GM18505 (cell line): ENCODE data around the gene CACNB4.
"Not testable (repeated sequence)": the region's sequence is repeated elsewhere in the genome, so short reads cannot be mapped to it uniquely, and the experiment has no call there.

Experiments used
- ATAC-seq: cut with Tn5 transposase; IDR thresholded peaks from one replicate; pipeline ENCODE4 v1.9.1; 2021; ENCODE audit not compliant: unreplicated experiment
- POLR2A ChIP-seq: IDR thresholded peaks from 4 replicates; pipeline ENCODE4 v1.6.1; 2011; ENCODE audit warnings: borderline replicate concordance; ENCODE audit not compliant: insufficient read depth, insufficient read length; ENCODE audit errors: extremely low read depth

The CACNB4 gene

DNA sequence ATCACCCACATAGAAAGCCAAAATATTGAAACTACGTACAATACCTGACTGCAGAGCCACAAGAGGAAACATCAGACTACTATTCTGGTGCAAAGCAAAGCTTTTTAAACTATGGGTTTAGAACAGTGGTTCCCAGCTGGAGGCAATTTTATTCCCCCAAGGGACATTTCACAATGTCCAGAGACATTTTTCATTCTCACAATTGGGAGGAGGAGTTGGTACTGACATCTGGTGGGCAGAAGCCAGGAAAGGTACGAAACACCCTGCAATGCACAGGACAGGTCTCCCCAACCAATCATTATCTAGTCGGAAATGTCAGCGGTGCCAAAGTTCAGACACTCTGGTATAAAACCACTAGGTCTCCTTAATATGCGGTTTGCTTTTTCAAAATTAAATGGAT is 182.2 kb downstream of the CACNB4 start:
- no peak for TF ChIP-seq POLR2A
- no peak for ATAC-seq

DNA sequence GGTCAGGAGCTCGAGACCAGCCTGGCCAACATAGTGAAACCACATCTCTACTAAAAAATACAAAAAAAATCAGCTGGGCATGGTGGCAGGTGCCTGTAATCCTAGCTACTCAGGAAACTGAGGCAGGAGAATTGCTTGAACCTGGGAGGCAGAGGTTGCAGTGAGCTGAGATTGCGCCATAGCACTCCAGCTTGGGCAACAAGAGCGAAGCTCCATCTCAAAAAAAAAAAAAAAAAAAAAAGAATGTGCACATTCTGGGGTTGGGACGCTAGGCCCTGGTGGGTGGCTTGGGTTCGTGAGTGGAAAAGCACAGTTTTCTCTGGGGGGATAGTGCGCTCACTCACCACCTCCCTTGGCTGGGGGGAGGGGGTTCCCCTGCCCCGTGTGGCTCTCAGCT is 183.2 kb downstream of the CACNB4 start:
- ATAC-seq: not testable (repeated sequence)

DNA sequence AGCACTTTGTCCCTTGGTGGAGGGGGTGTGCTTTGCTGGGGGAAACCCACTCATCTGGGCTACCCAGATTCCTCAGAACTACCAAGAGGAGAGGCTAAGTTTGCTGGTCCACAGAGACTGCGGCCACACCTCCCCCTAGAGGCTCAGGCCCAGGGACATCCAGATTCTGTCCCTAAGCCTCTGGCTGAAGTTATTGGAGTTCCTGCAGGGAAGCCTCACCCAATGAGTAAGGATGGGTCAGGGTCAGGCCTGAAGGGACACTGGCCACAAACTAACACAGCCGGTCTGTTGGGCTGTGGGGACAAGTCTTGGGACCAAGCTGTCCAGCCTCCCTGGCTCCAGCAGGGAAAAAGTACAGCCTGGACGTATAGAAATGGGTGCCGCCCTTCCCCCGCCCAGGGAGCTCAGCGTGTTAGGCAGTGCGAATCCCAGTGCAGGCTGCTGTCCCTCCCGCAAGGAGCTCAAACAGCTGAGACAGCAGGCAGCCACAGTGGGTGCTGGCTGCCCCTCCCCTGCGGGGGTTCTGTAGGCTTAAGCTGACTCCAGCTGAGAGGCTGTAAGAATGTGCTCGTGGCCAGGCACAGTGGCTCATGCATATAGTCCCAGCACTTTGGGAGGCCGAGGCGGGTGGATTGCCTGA is 183.7 kb downstream of the CACNB4 start:
- ATAC-seq: no peak
- TF ChIP-seq POLR2A: no peak

DNA sequence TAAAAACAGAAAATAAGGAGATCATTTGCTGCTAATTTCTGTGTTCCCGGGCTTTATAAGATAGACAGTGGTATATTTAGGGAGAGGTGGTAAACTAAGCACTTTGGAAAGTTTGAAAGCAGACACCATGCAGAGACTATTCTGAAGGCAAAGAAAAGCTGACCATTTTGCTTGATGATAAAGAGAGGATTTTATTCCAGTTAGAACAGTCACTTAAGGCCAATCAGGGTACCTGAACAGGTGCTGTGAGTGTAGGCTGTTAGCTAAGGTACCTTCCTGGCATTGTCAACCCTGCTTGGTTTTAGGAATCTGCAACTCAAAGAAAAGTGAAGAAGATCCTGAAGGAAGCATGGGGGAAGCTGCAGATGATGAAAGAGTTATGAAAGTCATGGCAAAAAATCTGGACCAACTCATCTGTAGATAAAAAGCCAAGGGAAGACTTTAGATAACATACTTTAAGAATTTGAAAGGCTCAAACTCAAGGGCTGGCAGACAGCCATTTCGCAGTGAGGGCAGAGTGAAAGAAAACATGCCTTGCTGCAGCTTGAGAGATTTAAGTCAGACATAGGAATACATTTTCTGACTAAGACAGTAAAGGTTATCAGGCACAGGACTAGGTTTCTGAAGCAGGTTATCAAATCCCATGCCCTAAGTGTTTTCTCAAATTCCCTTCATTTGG is 190.5 kb downstream of the CACNB4 start:
- no peak for ATAC-seq
- no peak for TF ChIP-seq POLR2A

DNA sequence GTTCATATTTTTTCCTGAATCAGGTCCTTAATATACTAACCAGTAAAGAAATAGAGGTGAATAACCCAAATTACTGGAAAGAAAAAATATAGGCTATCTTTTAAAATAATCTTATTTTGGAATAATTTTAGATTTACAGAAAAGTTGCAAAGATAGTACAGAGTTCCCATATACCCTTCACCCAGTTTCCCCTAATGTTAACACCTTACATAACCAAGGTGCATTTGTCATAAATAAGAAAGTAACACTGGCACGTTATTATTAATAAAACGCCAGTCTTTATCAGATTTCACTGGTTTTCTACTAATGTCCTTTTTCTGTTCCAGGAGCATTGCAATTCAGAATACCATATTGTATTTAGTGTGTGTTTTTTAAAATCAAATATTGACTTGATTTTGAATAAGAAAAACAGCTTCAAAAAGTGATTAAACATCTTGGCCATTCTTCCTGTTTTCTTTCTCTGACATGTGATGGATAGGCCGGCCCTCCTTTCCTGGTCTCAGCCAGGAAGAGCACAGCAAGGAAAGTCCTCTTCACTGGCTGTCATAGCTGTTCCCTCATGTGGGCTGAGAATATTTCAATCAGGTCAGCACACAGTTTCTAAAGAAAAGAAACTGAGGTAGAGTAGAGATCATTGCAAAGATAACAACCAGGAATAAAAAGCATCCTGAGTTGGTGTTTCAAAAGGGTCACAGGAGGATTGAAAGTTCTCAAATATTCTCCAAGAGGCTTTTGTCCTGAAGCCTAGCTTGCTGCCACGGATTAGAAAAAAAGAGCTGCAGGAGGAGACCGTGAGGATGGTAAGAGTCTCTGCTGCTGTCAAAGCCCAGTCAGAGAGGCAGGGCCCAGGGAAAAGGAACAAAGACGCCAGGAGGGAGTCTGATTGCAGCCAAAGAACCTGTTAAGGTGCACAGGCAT is 191.3 kb downstream of the CACNB4 start:
- no peak for TF ChIP-seq POLR2A
- ATAC-seq: no peak

DNA sequence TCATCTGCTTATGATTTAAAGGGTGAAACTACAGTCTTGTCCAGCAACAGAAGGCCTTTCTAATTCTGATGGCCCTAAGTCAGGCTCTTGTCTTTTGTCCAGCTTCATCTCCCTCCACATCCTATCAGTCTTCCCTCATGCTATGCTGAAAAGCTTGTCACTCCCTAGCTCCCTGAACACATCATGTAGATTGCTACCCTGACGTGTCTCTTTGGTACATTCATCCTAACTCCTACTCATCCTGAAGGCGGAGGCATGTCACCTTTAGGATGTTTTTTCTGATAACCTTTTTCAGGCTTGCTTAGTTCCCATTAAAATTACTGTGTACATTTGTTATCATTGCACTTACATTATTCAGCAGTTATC is 192.2 kb downstream of the CACNB4 start:
- TF ChIP-seq POLR2A: no peak
- no peak for ATAC-seq

DNA sequence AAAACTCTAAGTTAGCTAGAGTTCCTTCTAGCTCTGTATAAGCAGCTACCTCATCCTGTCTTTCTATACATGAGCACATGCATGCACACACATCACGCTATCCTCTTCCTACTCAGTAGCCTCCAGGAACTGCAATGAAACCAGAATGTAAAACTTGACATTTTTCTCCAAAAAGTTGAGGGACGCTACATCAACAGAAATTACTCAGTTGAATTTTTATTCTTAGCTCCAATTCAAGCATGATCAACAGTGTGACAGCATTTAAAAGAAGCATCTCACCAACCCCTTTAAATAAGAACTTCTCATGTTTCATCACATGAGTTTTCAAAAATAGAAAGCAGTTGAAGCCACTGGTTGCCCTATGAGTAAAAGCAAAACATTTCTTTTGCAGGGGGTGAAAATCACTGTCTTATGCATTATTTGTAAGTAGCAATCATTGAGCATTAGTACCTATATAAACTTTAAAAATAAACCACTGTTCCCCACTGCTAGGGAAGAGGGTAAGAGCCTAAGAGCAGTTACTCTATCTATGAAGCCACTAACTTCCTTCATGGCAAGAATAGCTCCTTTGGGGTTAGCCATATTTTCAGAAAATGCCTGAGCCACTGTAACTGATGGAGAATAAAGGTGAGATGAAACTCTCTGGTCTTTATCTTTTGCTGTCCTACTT is 192.7 kb downstream of the CACNB4 start:
- peak; percentile 85 for ATAC-seq
- no peak for TF ChIP-seq POLR2A

DNA sequence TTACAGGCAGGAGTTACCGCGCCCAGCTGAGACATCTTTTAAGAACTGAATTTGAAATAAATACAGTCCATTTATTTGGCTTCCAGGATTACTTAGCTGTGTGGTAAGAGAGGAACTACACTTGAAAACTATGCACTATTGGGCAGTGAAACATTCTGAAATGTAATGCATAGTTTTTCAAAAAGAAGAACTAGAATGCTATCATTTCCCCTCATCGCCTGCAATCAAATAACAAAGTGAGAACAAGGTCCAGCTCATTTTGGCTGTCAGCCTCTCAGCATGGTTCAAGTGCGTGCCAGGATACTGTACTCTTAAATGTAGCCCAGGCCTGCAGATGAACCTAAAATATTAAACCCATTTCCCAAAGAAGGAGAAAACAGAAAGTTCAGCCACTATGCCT is 194.0 kb downstream of the CACNB4 start:
- no peak for ATAC-seq
- TF ChIP-seq POLR2A: no peak

DNA sequence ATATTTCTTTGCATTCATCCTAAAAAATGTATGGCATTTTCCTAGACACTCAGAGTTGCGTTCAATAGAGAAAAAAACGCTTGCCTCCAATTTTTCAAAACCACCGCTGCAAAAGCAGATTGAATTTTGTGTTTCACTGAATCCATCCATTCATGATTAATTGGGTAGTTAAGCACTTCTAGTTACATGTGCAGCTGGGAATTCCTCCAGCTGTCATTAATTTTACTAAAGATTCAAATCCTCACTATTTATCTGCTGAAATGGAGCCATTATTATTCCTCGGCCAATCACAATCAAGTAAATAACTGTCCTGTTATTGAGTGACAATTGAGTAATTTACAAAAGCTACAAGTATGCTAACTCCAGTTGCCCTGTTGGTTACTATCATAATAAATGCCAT is 194.8 kb downstream of the CACNB4 start:
- no peak for ATAC-seq
- no peak for TF ChIP-seq POLR2A

DNA sequence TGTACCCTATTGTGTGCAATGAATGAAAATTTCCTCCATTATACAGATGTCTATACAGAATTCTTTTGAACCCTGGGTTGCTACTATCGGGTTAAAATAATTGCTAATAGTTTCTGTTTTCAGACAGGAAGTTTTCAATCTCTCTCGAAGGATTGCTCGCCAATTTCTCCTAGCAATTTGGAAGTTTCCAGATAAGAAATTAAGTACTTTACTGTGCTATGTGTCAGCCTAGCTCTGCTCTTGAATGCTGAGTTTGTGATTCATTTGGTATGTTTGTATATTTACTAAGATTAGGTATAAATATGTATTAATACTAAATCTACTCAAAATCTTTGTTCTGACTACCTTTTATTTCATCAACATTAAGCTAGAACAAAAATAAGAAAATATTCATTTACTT is 196.0 kb downstream of the CACNB4 start:
- no peak for ATAC-seq
- TF ChIP-seq POLR2A: no peak

DNA sequence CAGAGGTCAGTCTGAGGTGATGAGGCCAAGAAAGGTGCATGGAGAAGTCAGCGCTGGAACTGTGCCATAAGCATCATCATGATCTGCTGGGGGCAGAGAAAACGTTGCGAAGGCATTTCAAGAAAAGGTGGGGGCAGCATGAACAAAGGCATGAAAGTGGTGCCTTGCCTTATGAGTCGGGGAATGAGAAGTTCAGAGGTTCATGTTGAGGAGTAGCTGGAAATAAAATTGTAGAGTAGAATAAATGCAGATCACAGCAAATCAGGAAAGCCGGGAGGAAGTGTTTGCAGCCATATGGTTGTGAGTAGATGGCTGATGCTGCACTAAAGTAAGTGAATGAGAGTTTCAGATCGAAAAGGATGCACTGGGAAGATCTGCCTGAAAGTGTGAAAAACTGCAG is 198.5 kb downstream of the CACNB4 start:
- ATAC-seq: no peak
- TF ChIP-seq POLR2A: no peak

DNA sequence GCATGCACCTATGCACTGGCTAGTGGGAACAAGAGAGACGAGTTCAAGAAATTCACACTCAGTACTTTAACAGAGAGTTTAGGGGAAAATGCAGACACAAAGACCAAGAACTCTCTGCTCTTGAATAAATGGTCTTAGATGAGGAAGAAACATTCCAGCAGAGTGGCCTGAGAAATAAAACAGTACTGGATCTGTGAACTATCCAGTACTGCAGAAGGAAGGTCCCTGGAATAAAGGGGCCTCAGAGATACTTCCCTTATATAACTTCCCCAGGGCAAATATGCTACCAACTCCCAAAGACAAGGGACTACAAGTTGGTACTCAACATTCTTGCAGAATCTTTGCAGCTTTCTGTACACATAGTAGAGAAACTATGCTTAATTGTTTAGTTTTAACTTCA is 199.7 kb downstream of the CACNB4 start:
- ATAC-seq: no peak
- no peak for TF ChIP-seq POLR2A

DNA sequence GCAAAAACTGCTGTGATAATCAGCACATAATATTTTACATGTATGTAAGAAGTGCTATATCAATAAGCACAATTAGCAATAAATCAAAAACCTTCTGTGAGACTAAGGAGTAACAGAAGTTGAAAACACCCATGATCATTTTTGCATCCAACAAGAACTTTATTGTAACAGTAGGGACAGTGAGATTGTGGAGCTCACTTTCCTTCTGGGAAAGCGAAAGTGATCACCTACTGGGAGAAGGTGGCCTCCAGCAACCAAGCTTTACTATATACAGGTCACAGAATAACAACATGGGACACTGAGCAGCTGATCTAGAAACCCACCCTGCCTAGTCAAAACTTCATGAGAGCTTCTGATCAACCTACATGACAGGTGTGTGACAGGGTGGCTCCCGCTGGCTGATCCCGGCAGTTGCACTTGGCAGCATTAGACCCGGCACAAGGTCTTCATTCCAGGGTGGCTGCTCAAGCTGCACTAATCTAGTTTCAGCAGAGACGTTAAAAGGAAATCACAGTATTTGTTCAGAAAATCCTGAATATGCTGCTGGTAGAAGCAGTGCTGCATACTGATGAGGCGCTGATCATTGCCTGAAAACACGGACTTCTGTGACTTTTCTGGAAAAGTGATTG is 207.2 kb downstream of the CACNB4 start:
- no peak for TF ChIP-seq POLR2A
- no peak for ATAC-seq
